Fibroblast of skin of left quadriceps (primary cell): Measurements from ENCODE around the gene ADGRA3.

Source experiments
- DNase-seq, 2 experiments: peaks; one replicate each; pipeline ENCODE4 v3.0.0-alpha.2; 2013; ENCODE audit warnings: low read depth in 2 of 2

ADGRA3 gene

GRCh38 chr4:22514001-22514400 is 1.9 kb downstream of the ADGRA3 start:
- peak; percentile 15 to 19 for DNase-seq

- no peak for DNase-seq
These were observed 3.6 kb downstream of the ADGRA3 start for GRCh38 chr4:22512306-22512705.

GRCh38 chr4:22510750-22511149 is 5.1 kb downstream of the ADGRA3 start:
- DNase-seq: no peak

GRCh38 chr4:22508376-22508775 is 7.5 kb downstream of the ADGRA3 start:
- DNase-seq: no peak

GRCh38 chr4:22504922-22505321 is 10.9 kb downstream of the ADGRA3 start:
- no peak for DNase-seq

- DNase-seq: no peak
These were observed 11.4 kb downstream of the ADGRA3 start for GRCh38 chr4:22504447-22504846.

GRCh38 chr4:22502895-22503814 is 12.7 kb downstream of the ADGRA3 start:
- no peak for DNase-seq

GRCh38 chr4:22501715-22502095 is 14.2 kb downstream of the ADGRA3 start:
- DNase-seq: no peak

GRCh38 chr4:22500831-22501714 is 14.8 kb downstream of the ADGRA3 start:
- no peak for DNase-seq

GRCh38 chr4:22500128-22500611 is 15.7 kb downstream of the ADGRA3 start:
- no peak for DNase-seq

GRCh38 chr4:22498866-22499265 is 17.0 kb downstream of the ADGRA3 start:
- no peak for DNase-seq

- no peak for DNase-seq
These were observed 19.6 kb downstream of the ADGRA3 start for GRCh38 chr4:22496165-22496813.

GRCh38 chr4:22493523-22493922 is 22.3 kb downstream of the ADGRA3 start:
- DNase-seq: no peak

GRCh38 chr4:22492987-22493386 is 22.9 kb downstream of the ADGRA3 start:
- DNase-seq: no peak

- no peak for DNase-seq
These were observed 23.9 kb downstream of the ADGRA3 start for GRCh38 chr4:22491939-22492338.

- no peak for DNase-seq
These were observed 25.0 kb downstream of the ADGRA3 start for GRCh38 chr4:22490718-22491315.

- DNase-seq: no peak
These were observed 27.8 kb downstream of the ADGRA3 start for GRCh38 chr4:22488106-22488505.

GRCh38 chr4:22487328-22487727 is 28.5 kb downstream of the ADGRA3 start:
- no peak for DNase-seq

GRCh38 chr4:22486276-22486675 is 29.6 kb downstream of the ADGRA3 start:
- no peak for DNase-seq

GRCh38 chr4:22485737-22486136 is 30.1 kb downstream of the ADGRA3 start:
- DNase-seq: peak; percentile 71 to 74

- DNase-seq: peak; percentile 84 to 86
These were observed 32.3 kb downstream of the ADGRA3 start for GRCh38 chr4:22483551-22483981.
